ENCODE measurements around the gene ISL2.

ISL2 gene

DNA sequence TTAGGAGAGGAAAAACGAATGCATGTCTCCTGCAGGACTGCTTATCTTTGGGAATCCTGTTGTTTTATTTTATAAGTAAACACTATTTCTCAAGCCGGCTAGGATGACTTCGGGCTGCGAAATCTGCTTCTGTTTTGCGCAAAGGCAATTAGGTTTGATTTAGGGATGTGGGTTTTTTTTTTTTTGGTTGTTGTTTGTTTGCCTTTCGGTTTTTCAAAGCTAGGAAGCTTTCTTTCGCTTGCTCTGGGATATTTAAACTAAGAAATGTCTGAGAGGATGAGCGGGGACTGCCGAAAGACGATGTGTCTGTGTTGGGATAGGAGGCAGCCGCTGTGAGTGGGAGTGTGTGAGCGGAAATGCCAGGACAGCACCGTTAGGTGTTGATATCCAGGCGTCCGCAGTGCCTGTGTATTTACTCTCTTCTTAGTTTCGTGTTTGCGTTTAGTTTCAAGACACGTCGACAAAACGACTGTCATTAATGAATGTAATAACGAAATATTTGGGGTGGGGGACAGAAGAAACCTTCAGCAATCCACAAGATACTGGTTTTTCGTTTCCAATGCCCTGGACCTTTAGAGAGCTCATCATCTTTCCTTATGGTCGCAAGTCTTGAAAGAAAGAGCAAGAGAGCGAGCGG is 604 bp downstream of the ISL2 start:
- no peak overlapping the region for H3K4me3 ChIP-seq (ENCODE audit: low read depth in 1 of 2, low read length in 2 of 2)
- H3K79me2 ChIP-seq (ENCODE audit: insufficient read depth, low read length), result no peaks in the 10 kb centered on the region
- H2AFZ ChIP-seq (ENCODE audit: low read depth, low read length), result no peak overlapping the region
- no peak overlapping the region for H3K9ac ChIP-seq (ENCODE audit: low read depth, low read length)
- H3K36me3 ChIP-seq (ENCODE audit: insufficient read depth, low read length), result no peaks in the 10 kb centered on the region
- no peak overlapping the region for H3K27ac ChIP-seq (ENCODE audit: low read length)
- DNase-seq, result no peak
- TF ChIP-seq EZH2 (IDR thresholded peaks at IDR 0.05; ENCODE audit: borderline replicate concordance, low read depth, low read length, severe bottlenecking), result no peak
- no peaks in the 10 kb centered on the region for H3K9me3 ChIP-seq (ENCODE audit: insufficient read depth, low read length, severe bottlenecking)
- H3K4me1 ChIP-seq (ENCODE audit: insufficient read depth, low read length), result no peaks in the 10 kb centered on the region
- H3K27me3 ChIP-seq (ENCODE audit: insufficient read depth, low read length, poor library complexity), result peaks cover 3% of the 10 kb centered on the region
- H3K4me2 ChIP-seq (ENCODE audit: insufficient read depth, low read length), result no peak overlapping the region
- no peak for ATAC-seq (ENCODE audit: insufficient read depth, low read depth)
- H4K20me1 ChIP-seq (ENCODE audit: insufficient read depth, low read length), result no peaks in the 10 kb centered on the region

DNA sequence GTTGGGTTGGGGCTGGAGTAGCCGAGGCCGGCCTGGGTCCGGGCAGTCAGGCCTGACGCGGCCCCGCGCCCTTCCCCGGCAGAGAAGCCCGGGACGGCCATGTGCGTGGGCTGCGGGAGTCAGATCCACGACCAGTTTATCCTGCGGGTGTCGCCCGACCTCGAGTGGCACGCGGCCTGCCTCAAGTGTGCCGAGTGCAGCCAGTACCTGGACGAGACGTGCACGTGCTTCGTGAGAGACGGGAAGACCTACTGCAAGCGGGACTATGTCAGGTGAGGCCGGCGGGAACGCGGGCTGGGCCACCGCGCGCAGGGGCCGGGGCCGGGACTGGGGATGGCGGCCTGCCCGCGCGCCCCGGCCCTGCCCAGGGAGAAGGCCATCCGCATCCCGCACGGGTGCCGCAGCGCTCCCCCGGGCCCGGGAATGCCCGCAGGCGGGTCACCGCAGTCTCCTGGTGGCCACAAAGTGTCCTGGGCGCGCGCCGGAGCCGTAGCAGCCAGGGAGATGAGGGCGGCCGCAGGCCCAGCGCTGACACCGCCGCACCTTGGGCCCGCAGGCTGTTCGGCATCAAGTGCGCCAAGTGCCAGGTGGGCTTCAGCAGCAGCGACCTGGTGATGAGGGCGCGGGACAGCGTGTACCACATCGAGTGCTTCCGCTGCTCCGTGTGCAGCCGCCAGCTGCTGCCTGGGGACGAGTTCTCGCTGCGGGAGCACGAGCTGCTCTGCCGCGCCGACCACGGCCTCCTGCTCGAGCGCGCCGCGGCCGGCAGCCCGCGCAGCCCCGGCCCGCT is 1.3 kb downstream of the ISL2 start:
- Histone ChIP-seq H3K4me1 (ENCODE audit: insufficient read depth, low read length) (no peaks in the 10 kb centered on the region), H4K20me1 (ENCODE audit: insufficient read depth, low read length) (no peaks in the 10 kb centered on the region), H3K4me2 (ENCODE audit: insufficient read depth, low read length) (no peak overlapping the region), H3K27me3 (ENCODE audit: insufficient read depth, low read length, poor library complexity) (peaks cover 3% of the 10 kb centered on the region), H3K27ac (ENCODE audit: low read length) (no peak overlapping the region), H3K9me3 (ENCODE audit: insufficient read depth, low read length, severe bottlenecking) (no peaks in the 10 kb centered on the region), H3K79me2 (ENCODE audit: insufficient read depth, low read length) (no peaks in the 10 kb centered on the region), H3K4me3 (ENCODE audit: low read depth in 1 of 2, low read length in 2 of 2) (no peak overlapping the region), H3K9ac (ENCODE audit: low read depth, low read length) (no peak overlapping the region), H2AFZ (ENCODE audit: low read depth, low read length) (no peak overlapping the region), H3K36me3 (ENCODE audit: insufficient read depth, low read length) (no peaks in the 10 kb centered on the region)
- no peak for TF ChIP-seq EZH2 (IDR thresholded peaks at IDR 0.05; ENCODE audit: borderline replicate concordance, low read depth, low read length, severe bottlenecking)
- TF ChIP-seq, protein P1, sequence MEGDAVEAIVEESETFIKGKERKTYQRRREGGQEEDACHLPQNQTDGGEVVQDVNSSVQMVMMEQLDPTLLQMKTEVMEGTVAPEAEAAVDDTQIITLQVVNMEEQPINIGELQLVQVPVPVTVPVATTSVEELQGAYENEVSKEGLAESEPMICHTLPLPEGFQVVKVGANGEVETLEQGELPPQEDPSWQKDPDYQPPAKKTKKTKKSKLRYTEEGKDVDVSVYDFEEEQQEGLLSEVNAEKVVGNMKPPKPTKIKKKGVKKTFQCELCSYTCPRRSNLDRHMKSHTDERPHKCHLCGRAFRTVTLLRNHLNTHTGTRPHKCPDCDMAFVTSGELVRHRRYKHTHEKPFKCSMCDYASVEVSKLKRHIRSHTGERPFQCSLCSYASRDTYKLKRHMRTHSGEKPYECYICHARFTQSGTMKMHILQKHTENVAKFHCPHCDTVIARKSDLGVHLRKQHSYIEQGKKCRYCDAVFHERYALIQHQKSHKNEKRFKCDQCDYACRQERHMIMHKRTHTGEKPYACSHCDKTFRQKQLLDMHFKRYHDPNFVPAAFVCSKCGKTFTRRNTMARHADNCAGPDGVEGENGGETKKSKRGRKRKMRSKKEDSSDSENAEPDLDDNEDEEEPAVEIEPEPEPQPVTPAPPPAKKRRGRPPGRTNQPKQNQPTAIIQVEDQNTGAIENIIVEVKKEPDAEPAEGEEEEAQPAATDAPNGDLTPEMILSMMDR (IDR thresholded peaks at IDR 0.05; ENCODE audit: borderline replicate concordance, extremely low read depth, low read length, poor library complexity, severe bottlenecking), result no peak
- DNase-seq (no peak), ATAC-seq (ENCODE audit: insufficient read depth, low read depth) (no peak)

GRCh38 chr15:76338486-76339304 is 2.1 kb downstream of the ISL2 start:
- no peak for TF ChIP-seq EZH2 (IDR thresholded peaks at IDR 0.05; ENCODE audit: borderline replicate concordance, low read depth, low read length, severe bottlenecking)
- TF ChIP-seq, protein P1 (IDR thresholded peaks at IDR 0.05; ENCODE audit: borderline replicate concordance, extremely low read depth, low read length, poor library complexity, severe bottlenecking), result no peak
- no peaks in the 10 kb centered on the region for H4K20me1 ChIP-seq (ENCODE audit: insufficient read depth, low read length)
- no peak for DNase-seq
- H3K27ac ChIP-seq (ENCODE audit: low read length), result no peak overlapping the region
- H3K4me3 ChIP-seq (ENCODE audit: low read depth in 1 of 2, low read length in 2 of 2), result no peak overlapping the region
- H3K79me2 ChIP-seq (ENCODE audit: insufficient read depth, low read length), result no peaks in the 10 kb centered on the region
- no peak overlapping the region for H2AFZ ChIP-seq (ENCODE audit: low read depth, low read length)
- peaks cover 3% of the 10 kb centered on the region for H3K27me3 ChIP-seq (ENCODE audit: insufficient read depth, low read length, poor library complexity)
- no peak overlapping the region for H3K4me2 ChIP-seq (ENCODE audit: insufficient read depth, low read length)
- ATAC-seq (ENCODE audit: insufficient read depth, low read depth), result no peak
- H3K9me3 ChIP-seq (ENCODE audit: insufficient read depth, low read length, severe bottlenecking), result no peaks in the 10 kb centered on the region
- no peaks in the 10 kb centered on the region for H3K36me3 ChIP-seq (ENCODE audit: insufficient read depth, low read length)
- no peak overlapping the region for H3K9ac ChIP-seq (ENCODE audit: low read depth, low read length)
- no peaks in the 10 kb centered on the region for H3K4me1 ChIP-seq (ENCODE audit: insufficient read depth, low read length)
